Smooth muscle cell (in vitro differentiated cells): ENCODE results near the gene FTCD. TPM values are rescaled to one million over a fixed set of nuclear protein-coding genes. Genes with fewer than 3 reads are reported as not detected.
A peak's percentile ranks its signal among the peaks of the same experiment; 100 is the strongest.

Experiments
- DNase-seq: peaks from one replicate; lab custom pipeline; 2025; ENCODE audit not compliant: unreplicated experiment; lab: John Stamatoyannopoulos, UW
- H2AFZ ChIP-seq: fragments of 200-600 bp; sonication (generic); 2 replicates; pipeline ENCODE4 v1.6.0; 2016; ENCODE audit warnings: antibody characterized with exemption, low read depth, mild to moderate bottlenecking
- H3F3A ChIP-seq: fragments of 200-600 bp; sonication (generic); 2 replicates; pipeline ENCODE4 v1.6.0; 2017; ENCODE audit warnings: antibody characterized with exemption, low read depth
- H3K27ac ChIP-seq: fragments of 200-600 bp; sonication (generic); 2 replicates; pipeline ENCODE4 v1.5.1; 2016; ENCODE audit warnings: low read depth, mild to moderate bottlenecking
- H3K27me3 ChIP-seq: fragments of 200-600 bp; sonication (generic); 2 replicates; pipeline ENCODE4 v1.6.1; 2016; ENCODE audit warnings: low read depth, mild to moderate bottlenecking
- H3K36me3 ChIP-seq: fragments of 200-600 bp; sonication (generic); 2 replicates; pipeline ENCODE4 v1.5.1; 2016; ENCODE audit warnings: low read depth
- H3K4me1 ChIP-seq: fragments of 200-600 bp; sonication (generic); 2 replicates; pipeline ENCODE4 v1.5.1; 2016; ENCODE audit warnings: low read depth
- H3K4me2 ChIP-seq: fragments of 200-600 bp; sonication (generic); 2 replicates; pipeline ENCODE4 v1.6.0; 2016; ENCODE audit warnings: mild to moderate bottlenecking
- H3K4me3 ChIP-seq: fragments of 200-600 bp; sonication (generic); 2 replicates; pipeline ENCODE4 v1.5.1; 2016; ENCODE audit warnings: mild to moderate bottlenecking
- H3K79me2 ChIP-seq: fragments of 200-600 bp; sonication (generic); 2 replicates; pipeline ENCODE4 v1.6.0; 2016; ENCODE audit warnings: low read depth, mild to moderate bottlenecking
- H3K9ac ChIP-seq: fragments of 200-600 bp; sonication (generic); 2 replicates; pipeline ENCODE4 v1.6.0; 2016; ENCODE audit warnings: low read depth
- H3K9me3 ChIP-seq: fragments of 200-600 bp; sonication (generic); replicated peaks from 2 replicates; pipeline ENCODE4 v1.5.1; 2016; ENCODE audit warnings: low read depth
- H4K20me1 ChIP-seq: fragments of 200-600 bp; sonication (generic); 2 replicates; pipeline ENCODE4 v1.6.0; 2016; ENCODE audit warnings: low read depth
- CTCF ChIP-seq: fragments of 200-600 bp; sonication (generic); IDR thresholded peaks from 2 replicates; pipeline ENCODE4 v1.5.1; 2017; ENCODE audit warnings: borderline replicate concordance, mild to moderate bottlenecking, antibody characterized with exemption; ENCODE audit not compliant: insufficient read depth, poor library complexity, severe bottlenecking
- WGBS: methylation state at CpG from one replicate; pipeline ENCODE4 v1.1.7; 2016; ENCODE audit warnings: low lambda C conversion rate; 5-methylcytosine and 5-hydroxymethylcytosine counted together
- polyA plus RNA-seq: library from polyadenylated mRNA; unstranded; fragments of >200 nt; fragmentation: Nextera tagmentation; extraction: Ambion mirVana; gene quantifications from 2 replicates; pipeline ENCODE4 v1.2.1, GENCODE V29; 2016
- total RNA-seq: library from RNA; depleted of rRNA; stranded (reverse); fragments of >200 nt; gene quantifications from 2 replicates; pipeline ENCODE4 v1.2.3, GENCODE V29; 2014

The FTCD gene
- total and polyA plus RNA-seq, 2 experiments from 2014 or later = 1.3 to 15.2 TPM

GRCh38 chr21:46191686-46192575, 36.6 kb upstream of the FTCD start:
- no peak for DNase-seq
- no peaks in the 10 kb centered on the region for H3K27me3 ChIP-seq
- no peaks in the 10 kb centered on the region for H4K20me1 ChIP-seq
- H3K4me3 ChIP-seq = no peak overlapping the region
- no peak for TF ChIP-seq CTCF
- no peaks in the 10 kb centered on the region for H3K79me2 ChIP-seq
- H3K36me3 ChIP-seq = no peaks in the 10 kb centered on the region
- no peaks in the 10 kb centered on the region for H3F3A ChIP-seq
- H3K9ac ChIP-seq = no peak overlapping the region
- H3K27ac ChIP-seq = no peak overlapping the region
- no peak overlapping the region for H2AFZ ChIP-seq
- no peak overlapping the region for H3K4me2 ChIP-seq
- no peaks in the 10 kb centered on the region for H3K9me3 ChIP-seq
- WGBS = 97% methylated on average over 20 of the region's 20 CpGs
- H3K4me1 ChIP-seq = peaks cover 6% of the 10 kb centered on the region

GRCh38 chr21:46191257-46191685, 35.9 kb upstream of the FTCD start:
- 75% methylated on average over 4 of the region's 4 CpGs for WGBS
- Histone ChIP-seq H3K27ac (peak overlapping the region; percentile 66), H3K79me2 (no peaks in the 10 kb centered on the region), H3K9me3 (no peaks in the 10 kb centered on the region), H4K20me1 (no peaks in the 10 kb centered on the region), H3K4me3 (no peak overlapping the region), H3K4me2 (no peak overlapping the region), H3K9ac (no peak overlapping the region), H3F3A (no peaks in the 10 kb centered on the region), H3K27me3 (no peaks in the 10 kb centered on the region), H2AFZ (no peak overlapping the region), H3K36me3 (no peaks in the 10 kb centered on the region), H3K4me1 (peaks cover 6% of the 10 kb centered on the region)
- no peak for DNase-seq
- no peak for TF ChIP-seq CTCF

GRCh38 chr21:46190491-46191131, 35.2 kb upstream of the FTCD start:
- H4K20me1 ChIP-seq = no peaks in the 10 kb centered on the region
- DNase-seq = no peak
- H3K27me3 ChIP-seq = no peaks in the 10 kb centered on the region
- no peaks in the 10 kb centered on the region for H3K36me3 ChIP-seq
- H3K4me1 ChIP-seq = peaks cover 6% of the 10 kb centered on the region
- no peak overlapping the region for H3K9ac ChIP-seq
- no peak overlapping the region for H2AFZ ChIP-seq
- H3K79me2 ChIP-seq = no peaks in the 10 kb centered on the region
- no peaks in the 10 kb centered on the region for H3K9me3 ChIP-seq
- H3K4me3 ChIP-seq = no peak overlapping the region
- H3K4me2 ChIP-seq = no peak overlapping the region
- 96% methylated on average over 15 of the region's 15 CpGs for WGBS
- H3F3A ChIP-seq = no peaks in the 10 kb centered on the region
- peak overlapping the region; percentile 66 for H3K27ac ChIP-seq
- TF ChIP-seq CTCF = no peak
